Retina (tissue), 1 donor: Measurements from ENCODE around the gene TAGLN.
"Not testable (repeated sequence)": the region's sequence is repeated elsewhere in the genome, so short reads cannot be mapped to it uniquely, and the experiment has no call there.

Source experiments
- DNase-seq: peaks from one replicate; pipeline ENCODE4 v3.0.0-alpha.2; 2016

Gene TAGLN

DNA sequence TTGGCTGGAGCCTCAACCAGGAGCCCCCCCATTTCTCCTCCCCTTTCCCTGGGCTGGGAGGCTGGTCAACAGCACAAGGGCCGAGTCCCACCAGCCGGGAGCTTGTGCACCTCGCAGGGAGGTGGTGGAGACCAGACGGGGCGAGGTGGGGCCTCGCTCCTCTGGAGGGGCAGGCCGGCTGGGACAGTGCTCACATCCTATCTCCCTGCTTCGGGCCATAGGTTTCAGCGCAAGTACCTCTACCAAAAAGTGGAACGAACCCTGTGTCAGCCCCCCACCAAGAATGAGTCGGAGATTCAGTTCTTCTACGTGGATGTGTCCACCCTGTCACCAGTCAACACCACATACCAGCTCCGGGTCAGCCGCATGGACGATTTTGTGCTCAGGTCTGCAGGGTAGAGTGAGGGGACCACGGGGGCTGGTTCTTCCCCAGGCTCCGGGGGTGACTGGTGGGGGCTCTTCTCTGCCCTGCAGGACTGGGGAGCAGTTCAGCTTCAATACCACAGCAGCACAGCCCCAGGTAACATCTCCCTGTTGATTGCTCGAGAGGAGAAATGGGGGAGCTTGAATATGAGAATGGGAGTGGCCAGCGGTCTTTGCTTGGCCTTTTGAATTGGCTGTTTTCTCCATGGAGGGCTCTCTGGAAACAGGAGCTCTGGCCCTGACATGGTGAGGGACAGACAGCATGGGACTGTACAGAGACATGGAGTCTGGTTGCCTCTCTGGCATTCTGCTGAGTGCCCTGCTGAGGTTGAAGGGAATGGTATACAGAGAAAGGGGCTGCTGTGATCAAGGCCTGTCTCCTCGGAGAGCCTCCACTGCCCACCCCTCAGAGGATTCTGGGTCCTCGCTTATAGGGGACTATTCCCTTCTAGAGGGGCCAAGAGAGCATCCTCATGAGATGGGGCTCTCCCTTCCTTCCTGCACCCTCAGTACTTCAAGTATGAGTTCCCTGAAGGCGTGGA, 17.3 kb upstream of the TAGLN start:
- no peak for DNase-seq

GRCh38 chr11:117182551-117182935, 16.6 kb upstream of the TAGLN start:
- no peak for DNase-seq

DNA sequence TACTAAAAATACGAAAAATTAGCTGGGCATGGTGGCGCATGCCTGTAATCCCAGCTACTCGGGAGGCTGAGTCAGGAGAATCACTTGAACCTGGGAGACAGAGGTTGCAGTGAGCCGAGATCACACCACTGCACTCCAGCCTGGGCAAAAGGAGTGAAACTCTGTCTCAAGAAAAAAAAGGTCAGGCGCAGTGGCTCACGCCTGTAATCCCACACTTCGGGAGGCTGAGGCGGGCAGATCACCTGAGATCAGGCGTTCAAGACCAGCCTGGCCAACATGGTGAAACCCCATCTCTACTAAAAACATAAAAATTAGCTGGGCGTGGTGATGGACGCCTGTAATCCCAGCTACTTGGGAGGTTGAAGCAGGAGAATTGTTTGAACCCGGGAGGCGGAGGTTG, 16.0 kb upstream of the TAGLN start:
- not testable (repeated sequence) for DNase-seq

- DNase-seq = no peak
These were observed 15.3 kb upstream of the TAGLN start for GRCh38 chr11:117183724-117184349.

- no peak for DNase-seq
These were observed 13.3 kb upstream of the TAGLN start for GRCh38 chr11:117185736-117186430.

GRCh38 chr11:117186431-117186761, 12.8 kb upstream of the TAGLN start:
- no peak for DNase-seq

GRCh38 chr11:117187007-117187406, 12.2 kb upstream of the TAGLN start:
- no peak for DNase-seq

GRCh38 chr11:117187428-117187798, 11.8 kb upstream of the TAGLN start:
- no peak for DNase-seq

DNA sequence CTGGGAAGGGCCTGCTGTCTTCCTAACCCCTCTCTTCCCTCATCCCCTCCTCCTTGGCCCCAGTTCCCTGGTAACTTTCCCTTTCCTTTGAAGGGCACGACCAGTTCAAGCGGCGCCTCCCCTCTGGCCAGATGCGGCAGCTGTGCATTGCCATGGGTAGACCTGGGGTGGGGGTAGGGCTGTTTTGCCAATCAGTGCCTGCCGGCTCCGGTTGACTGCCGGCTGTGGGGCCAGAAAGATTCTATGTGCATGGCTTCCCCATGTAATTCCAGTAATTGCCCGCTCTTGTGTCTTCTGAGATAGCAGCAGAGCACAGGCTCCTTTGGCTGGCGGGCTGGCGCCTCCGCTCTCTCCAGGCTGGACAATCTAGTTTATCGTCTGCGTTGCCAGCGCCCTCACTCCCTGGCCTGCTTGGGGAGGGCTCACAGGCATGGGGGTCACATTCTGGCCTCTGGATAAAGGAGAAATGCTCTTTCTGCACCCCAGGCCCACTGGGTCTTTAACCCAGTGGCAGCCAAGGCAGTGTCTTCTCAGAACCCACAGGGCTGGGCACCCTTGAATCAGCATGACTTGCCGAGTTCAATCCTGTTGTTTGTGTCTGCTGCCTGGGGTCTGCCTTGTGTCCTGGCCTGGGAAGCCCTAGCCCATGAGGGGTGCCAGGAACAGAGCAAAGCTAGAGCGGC, 11.2 kb upstream of the TAGLN start:
- no peak for DNase-seq

DNA sequence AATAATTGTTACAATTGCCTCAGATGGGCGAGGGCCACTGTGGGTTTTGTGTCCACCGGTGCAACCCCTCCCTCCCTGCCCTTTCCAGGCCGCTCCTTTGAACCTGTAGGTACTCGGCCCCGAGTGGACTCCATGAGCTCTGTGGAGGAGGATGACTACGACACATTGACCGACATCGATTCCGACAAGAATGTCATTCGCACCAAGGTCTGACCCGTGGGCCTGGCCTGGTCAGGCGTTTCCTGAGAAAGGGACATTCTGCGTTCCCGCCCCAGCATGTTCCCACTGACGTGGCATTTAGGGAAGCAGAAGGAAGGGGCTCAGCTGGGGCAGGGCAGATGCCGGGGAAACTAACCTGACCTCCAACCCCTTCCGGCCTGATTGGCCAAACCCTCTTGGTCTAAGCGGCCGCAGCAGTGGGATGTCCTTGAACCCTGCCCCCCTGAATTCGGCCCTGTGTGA, 10.5 kb upstream of the TAGLN start:
- no peak for DNase-seq

- no peak for DNase-seq
These were observed 9.8 kb upstream of the TAGLN start for GRCh38 chr11:117189191-117189940.

DNA sequence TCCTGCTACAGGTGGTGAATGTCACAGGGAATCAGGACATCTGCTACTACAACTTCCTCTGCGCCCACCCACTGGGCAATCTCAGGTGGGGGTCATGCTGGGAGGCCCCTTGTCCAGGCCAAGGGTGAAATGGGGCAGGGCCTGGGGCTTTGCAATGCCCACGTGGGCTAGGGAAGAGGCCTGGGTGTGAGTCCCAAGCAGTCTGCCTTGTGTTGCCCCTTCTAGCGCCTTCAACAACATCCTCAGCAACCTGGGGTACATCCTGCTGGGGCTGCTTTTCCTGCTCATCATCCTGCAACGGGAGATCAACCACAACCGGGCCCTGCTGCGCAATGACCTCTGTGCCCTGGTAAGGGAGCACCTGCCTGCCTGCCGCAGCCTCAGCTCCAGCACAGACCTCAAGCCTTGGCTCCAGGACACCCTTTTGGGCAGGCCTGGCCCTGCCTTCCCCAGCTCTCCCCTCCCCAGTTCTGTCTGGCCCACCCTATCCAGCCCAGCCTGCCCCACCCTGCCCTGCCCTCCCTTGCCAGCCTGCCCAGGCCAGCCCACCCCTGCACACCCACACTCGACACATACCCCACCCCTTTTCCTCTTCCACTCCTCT, 9.1 kb upstream of the TAGLN start:
- no peak for DNase-seq

GRCh38 chr11:117191680-117192400, 7.3 kb upstream of the TAGLN start:
- DNase-seq = no peak

DNA sequence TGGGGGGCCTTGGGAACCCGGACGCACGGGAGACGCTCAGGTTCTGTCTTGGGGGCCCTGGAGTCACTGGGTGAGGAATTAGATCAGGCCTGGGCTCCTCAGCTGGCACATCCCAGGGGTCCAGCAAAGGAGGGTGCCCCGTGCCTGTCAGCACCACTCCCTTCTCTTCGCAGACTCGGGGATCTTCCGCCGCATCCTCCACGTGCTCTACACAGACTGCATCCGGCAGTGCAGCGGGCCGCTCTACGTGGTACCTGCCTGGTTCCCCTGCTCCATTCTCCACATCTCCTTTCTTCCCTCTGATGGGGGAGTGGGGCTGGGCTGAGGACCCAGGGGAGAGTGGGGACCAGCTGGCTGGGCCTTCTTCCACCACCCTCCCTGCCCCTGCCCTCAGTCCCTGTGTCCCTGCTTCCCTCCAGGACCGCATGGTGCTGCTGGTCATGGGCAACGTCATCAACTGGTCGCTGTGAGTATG, 6.7 kb upstream of the TAGLN start:
- no peak for DNase-seq

DNA sequence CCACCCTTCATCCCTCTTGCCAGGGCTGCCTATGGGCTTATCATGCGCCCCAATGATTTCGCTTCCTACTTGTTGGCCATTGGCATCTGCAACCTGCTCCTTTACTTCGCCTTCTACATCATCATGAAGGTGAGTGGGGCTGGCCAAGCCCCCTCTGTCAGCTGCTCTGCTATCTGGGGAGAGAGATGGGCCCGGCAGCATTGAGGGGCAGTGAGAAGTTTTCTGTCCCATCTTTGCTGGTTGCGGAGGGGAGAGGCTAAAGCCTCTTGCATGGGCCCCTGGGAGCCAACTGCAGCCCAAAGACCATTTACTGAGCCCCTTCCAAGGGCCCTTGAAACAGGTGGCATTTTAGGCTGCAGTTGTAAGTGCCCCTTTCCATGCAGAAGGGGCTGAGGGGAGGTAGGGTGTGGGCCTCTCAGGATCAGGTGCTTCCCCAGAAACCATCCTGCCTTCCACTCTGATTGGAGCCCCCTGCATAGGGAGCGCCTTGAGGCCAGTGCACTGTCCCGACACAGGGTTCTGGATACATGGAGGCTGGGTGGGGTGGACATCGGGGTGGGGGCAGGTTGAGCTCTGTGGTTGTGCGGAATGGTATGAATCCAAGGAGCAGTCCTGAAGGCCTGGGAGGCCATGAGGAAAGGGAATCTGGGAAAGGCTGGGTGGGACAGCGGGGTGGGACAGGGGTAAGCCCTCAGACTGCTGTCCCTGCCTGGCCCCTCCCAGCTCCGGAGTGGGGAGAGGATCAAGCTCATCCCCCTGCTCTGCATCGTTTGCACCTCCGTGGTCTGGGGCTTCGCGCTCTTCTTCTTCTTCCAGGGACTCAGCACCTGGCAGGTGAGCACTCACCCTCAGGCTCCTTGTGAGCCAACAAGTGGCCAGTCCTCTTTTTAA, 5.8 kb upstream of the TAGLN start:
- DNase-seq = no peak

DNA sequence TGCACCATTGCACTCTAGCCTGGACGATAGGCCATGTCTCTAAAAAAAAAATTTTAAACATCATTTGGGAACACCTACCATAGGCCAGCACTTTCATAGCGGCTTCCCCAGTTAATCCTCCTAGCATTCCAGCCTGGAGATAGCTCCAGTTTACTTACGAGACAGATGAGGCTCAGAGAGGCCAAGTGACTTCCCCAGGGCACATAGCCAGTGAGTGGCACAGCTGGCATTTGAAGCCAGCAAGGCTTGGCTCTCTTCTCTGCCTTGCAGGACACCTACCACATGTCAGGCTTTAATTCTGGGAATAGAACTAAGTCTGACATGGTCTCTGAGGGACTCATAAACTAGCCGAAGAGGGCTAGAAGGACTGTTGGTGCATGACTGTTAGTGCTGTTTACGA, 4.9 kb upstream of the TAGLN start:
- no peak for DNase-seq

GRCh38 chr11:117195258-117195657, 3.9 kb upstream of the TAGLN start:
- DNase-seq = no peak

- DNase-seq = no peak
These were observed 3.4 kb upstream of the TAGLN start for GRCh38 chr11:117195761-117196160.

- no peak for DNase-seq
These were observed 2.2 kb upstream of the TAGLN start for GRCh38 chr11:117197006-117197405.
